H1 (cell line): ENCODE data around the gene EFR3B.

Experiments
- CBX8 ChIP-seq: fragments of 300-800, 300-1000 bp; sonication (generic); IDR thresholded peaks from 2 replicates; pipeline ENCODE4 v1.7.1; 2016; ENCODE audit warnings: low read depth, low read length, borderline replicate concordance
- HDAC2 ChIP-seq, 2 experiments: fragments of 300-600 bp in 1 of 2; sonication (generic) in 1 of 2; IDR thresholded peaks; 2 replicates each; pipeline ENCODE4 v1.6.1; 2011 to 2012; ENCODE audit warnings: low read depth in 2 of 2, low read length in 2 of 2, mild to moderate bottlenecking in 2 of 2, moderate library complexity in 2 of 2, borderline replicate concordance in 1 of 2, inconsistent platforms in 1 of 2
- JUN ChIP-seq: IDR thresholded peaks from 2 replicates; pipeline ENCODE4 v1.6.1; 2011; ENCODE audit warnings: low read depth, mild to moderate bottlenecking, improper control_type of control experiment, low read length
- JUND ChIP-seq: IDR thresholded peaks from 2 replicates; pipeline ENCODE4 v1.6.1; 2011; ENCODE audit warnings: mild to moderate bottlenecking, improper control_type of control experiment, low read length
- TCF12 ChIP-seq: IDR thresholded peaks from 2 replicates; pipeline ENCODE4 v1.6.1; 2011; ENCODE audit warnings: low read depth, mild to moderate bottlenecking, low read length

- TF ChIP-seq TCF12: no peak
- TF ChIP-seq HDAC2 (IDR thresholded peaks at IDR 0.05; ENCODE audit: borderline replicate concordance in 1 of 2, low read depth in 2 of 2, low read length in 2 of 2): no peak
- TF ChIP-seq JUN: no peak
- no peak for TF ChIP-seq CBX8
- no peak for TF ChIP-seq JUND
Observed at GRCh38 chr2:25169073-25169470, 127.2 kb downstream of the EFR3B start.
